Prostate gland (tissue), 1 donor: Measurements from ENCODE around the gene KCMF1.

Source experiments
- POLR2A ChIP-seq: fragments of 450-650 bp; IDR thresholded peaks from one replicate; pipeline ENCODE4 v1.6.1; 2016; ENCODE audit warnings: antibody characterized with exemption, mild to moderate bottlenecking
- POLR2AphosphoS5 ChIP-seq: sonication (generic); formaldehyde crosslinking; IDR thresholded peaks from one replicate; pipeline ENCODE4 v1.6.1; 2017; ENCODE audit warnings: antibody characterized with exemption

DNA sequence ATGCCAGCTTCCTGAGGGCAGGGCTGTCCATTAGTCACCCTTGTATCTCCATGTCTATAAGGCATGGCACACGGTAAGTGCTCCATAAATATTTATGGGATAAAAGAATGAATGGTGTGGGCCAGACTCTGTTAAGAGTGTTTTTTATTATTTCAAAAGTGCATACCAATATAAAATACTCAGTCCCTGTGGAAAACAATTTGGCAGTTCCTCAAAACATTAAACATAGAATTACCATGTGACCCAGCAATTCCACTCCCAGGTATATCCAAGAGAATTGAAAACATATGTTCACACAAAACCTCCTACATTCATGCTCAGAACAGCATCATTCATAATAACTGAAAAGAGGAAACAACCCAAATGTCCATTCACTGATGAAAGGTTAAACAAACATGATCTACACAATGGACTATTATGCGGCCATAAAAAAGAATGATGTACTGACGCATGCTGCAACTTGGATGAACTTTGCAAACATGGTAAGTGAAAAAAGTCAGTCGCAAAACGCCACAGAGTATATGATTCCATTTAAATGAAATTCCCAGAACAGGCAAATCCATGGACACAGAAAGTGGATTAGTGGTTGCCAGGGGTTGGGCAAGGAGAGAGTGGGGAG is 93.1 kb downstream of the KCMF1 start:
- TF ChIP-seq POLR2A (no peak), POLR2AphosphoS5 (no peak)
